Fibroblast of peridontal ligament (primary cell): ENCODE results near the gene ACOX3.
A peak's percentile ranks its signal among the peaks of the same experiment; 100 is the strongest.
"Not testable (repeated sequence)": the region's sequence is repeated elsewhere in the genome, so short reads cannot be mapped to it uniquely, and the experiment has no call there.

ENCODE experiments used
- DNase-seq: peaks from one replicate; pipeline ENCODE4 v3.0.0-alpha.2; 2010; ENCODE audit errors: extremely low read depth

The ACOX3 gene

DNA sequence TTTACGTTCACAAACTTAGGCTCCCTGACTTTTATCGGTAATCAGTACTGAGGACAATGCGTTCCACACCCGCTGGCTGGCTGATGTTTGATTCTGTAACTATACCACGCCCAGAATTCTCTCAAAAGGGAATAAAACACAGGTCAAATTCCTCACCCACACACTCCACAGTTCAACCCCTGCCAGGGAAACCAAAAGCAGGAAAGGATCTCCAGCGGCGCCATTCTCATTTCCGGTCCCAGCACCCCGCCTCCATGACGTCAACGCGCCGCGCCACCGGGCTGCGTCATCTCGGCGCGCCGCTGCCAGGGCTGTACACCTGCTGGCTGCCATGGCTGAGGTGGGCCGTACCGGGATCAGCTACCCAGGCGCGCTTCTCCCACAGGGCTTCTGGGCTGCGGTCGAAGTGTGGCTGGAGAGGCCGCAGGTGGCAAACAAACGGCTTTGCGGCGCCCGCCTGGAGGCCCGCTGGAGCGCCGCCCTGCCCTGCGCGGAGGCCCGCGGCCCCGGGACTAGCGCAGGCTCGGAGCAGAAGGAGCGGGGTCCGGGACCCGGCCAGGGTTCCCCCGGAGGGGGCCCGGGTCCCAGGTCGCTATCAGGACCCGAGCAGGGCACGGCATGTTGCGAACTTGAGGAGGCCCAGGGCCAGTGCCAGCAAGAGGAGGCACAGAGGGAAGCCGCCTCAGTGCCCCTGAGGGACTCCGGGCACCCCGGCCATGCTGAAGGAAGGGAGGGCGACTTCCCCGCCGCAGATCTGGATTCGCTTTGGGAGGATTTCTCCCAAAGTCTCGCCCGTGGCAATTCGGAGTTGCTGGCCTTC is at the start of gene ACOX3, which contains the start of gene TRMT44:
TSS of gene ACOX3 (minus strand) at position 232 of the 820 bp plus-strand sequence. CDS start 24,202 bp downstream, outside the sequence.
TSS of gene TRMT44 (plus strand) at position 286 of the 820 bp plus-strand sequence. CDS start at position 332, 46 bp downstream.
- peak; percentile 87 for DNase-seq

GRCh38 chr4:8488791-8489369 is 48.4 kb upstream of the ACOX3 start:
- no peak for DNase-seq

GRCh38 chr4:8486643-8487042 is 46.1 kb upstream of the ACOX3 start:
- DNase-seq = not testable (repeated sequence)

DNA sequence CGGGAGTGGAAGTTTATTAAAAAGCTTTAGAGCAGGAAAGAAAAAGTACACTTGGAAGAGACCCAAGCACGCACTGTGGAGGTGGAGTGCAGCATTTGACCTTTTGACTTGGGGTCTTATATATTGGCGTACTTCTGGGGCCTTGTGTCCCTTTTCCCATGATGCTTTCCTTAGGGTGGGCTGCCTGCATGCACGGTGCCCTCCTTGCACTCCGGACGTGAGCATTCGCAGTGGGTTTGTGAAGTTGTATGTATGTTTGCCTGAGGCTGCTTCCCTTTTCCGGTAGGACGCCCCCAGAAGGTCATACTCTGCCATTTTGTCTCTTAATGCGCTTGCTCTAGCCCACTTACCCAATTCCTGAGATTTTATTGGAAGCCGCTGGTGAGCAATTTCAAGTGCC is 39.7 kb upstream of the ACOX3 start:
- DNase-seq = no peak

GRCh38 chr4:8478801-8479744 is 38.5 kb upstream of the ACOX3 start:
- DNase-seq = no peak

DNA sequence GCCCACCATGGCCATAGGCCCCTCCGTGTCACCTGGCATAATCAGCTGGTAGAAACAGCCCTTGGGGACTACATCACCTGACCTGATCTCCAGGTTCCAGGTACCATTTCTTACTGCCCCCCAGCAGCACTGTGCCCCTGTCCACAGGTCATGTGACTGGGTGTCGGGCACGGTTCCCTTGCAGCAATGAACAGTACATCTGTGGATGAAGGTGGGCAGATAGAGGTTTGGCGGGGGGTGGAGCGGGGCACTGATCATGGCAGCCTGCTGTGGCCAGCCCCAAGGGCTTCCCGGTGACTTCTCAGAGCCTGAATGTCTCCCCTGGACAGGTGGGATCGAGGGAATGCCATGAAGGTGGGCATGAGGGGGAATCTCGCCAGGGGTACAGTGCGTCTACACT is 37.8 kb upstream of the ACOX3 start:
- no peak for DNase-seq

DNA sequence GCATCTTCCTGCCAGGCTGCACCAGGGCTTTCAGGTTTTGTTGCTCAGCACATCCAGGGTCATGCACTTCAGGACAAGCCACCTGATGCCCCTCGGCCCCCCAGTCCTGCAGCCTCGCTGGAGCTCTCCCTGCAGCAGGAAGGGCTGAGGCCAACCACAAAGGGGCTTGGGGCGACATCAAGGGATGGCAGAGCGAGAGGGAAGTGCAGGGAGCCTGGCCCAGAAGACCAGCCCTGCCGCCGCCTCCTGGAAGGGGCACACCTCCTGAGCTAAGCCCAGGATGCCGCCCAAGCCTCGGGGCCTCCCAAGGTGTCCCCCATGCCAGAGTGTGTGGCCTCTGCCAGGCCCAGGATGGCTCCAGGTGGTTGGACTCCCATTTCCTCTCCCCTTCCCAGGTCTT is 37.2 kb upstream of the ACOX3 start:
- DNase-seq = no peak

GRCh38 chr4:8477095-8477635 is 36.6 kb upstream of the ACOX3 start:
- DNase-seq = no peak

GRCh38 chr4:8475751-8476575 is 35.4 kb upstream of the ACOX3 start:
- no peak for DNase-seq

GRCh38 chr4:8474856-8475255 is 34.3 kb upstream of the ACOX3 start:
- no peak for DNase-seq

DNA sequence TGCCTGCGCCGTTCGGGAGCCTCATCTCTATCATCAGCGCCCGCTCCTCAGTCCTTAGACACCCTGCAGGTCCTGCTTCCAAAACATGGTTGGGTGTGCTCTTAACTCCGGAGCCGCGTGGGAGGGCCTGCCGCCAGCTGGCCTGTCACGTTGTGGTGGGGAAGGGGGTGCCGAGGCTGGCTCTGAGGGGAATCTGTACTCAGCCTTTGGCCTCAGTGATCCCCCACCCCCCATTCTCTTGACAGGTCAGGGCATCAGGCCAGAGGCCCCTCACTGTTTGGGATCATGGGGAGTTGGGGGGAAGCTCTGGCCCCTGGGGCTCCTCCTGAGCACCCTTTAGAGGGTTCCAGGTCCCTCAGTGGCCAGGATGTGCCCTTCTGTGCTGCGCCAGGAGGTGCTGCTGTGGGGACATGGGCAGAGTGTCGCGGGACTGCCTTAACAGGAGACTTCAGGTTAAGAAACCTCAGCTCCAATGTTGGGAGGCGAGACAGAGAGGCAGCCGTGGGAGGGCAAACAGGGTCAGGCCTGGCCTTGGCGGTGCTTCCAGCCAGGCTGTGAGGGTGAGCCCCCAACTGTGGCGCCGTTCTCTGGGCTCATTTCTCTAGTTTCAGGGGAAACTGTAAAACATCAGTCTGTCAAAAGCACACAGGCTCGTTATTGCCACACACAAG is 33.5 kb upstream of the ACOX3 start:
- DNase-seq = no peak

- no peak for DNase-seq
Measured at GRCh38 chr4:8473198-8473919, 32.8 kb upstream of the ACOX3 start.

DNA sequence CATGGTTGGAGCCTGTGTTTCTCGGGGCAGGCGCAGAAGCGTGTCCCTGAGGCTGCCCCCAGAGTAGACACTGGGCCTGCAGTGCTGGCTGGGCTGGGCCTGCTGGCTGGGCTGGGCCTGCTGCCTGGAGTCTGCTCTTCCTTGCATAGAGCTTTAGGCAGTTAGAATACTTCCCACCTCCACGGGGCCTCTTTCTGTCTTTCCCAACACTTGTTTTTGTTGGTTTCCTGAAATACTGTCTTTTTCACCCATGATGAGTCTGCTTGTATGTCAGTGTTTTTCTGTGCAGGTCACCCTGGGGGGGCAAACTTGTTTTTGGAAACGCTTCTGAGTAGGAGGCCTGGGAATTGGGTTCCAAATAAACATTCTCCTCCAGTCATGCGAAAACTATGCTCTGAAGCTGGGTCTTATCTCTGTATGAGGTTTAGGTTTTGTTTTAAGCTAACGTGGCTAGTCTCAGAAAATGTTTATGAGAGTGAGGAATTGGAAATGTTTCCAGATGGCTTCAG is 32.2 kb upstream of the ACOX3 start:
- DNase-seq = peak; percentile 95

DNA sequence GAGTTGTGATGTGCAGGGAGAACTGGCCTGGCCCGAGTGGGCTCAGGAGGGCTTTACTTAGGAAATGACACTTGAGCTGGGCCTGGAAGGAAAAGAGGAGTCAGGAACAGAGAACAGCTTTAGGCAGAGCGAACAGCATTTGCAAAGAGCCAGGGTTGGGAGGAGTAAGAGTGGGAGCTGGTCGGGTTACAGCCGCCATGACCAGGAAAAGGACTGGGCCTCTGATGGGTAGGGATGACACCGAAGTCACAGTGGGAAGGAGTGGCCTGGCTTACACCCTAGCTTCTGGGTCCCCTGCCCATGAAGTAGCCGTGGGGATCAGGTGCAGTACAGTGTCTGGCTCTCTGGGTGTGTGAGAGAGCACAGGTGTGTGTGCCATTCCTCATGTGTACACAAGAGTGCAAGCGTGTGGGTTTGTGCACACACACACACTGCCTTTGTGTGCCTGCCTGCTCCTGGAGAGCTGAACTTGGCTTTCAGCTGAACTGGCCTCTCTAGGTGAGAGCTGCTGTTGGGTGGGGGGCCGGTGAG is 31.7 kb upstream of the ACOX3 start:
- DNase-seq = no peak

DNA sequence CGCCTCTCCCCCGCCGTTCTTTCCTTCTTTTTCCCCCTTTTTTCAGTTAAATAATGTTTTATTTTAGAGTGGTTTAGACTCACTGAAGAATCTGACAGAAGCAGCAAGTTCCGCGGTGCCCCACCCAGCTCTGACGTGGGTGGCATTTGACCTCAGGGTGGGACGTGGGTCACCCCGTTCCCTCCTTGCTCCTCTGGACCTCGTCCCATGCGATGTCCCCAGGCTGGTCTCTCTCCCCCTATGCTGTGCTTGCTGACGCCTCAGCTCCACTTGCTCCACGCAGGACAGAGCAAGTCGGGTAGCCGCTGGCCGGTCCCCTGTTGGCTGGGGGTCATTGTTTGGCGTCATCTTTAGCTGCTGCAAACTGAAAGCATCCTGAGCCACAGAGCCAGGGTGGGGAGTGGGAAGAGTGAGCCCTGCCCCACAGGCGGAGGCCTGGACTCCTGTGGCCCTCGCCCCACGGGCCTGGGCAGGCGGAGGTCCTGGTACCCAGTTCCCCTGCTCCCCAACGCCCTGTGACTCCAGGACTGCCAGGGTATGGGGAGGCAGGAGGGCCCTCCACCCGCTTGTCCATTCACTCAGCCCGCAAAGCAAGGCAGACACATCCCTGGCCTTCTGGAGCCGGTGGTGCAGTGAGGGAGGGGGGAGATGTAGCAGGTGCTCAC is 30.8 kb upstream of the ACOX3 start:
- no peak for DNase-seq

GRCh38 chr4:8470451-8471024 is 30.0 kb upstream of the ACOX3 start:
- DNase-seq = no peak

DNA sequence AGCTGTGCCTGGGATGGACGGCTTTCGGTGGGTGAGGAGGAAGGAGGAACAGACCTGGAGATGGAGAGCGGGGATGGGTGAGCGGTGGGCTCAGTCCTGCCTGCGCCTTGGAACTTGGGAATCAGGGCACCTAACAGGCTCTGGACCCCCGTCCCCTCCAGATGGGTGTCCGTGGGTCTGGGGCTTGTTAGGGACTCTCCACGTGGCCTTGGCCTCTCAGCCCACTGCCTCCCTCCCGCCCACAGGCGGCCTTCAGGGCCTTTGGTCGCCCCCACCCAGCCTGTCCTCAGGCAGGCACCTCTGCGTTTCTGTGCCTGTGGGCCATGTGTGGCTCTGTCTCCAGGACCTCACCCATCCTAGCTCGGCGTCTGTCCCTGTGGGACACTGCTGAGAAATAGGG is 29.0 kb upstream of the ACOX3 start:
- no peak for DNase-seq
